Measurements from ENCODE around the gene RPL10. TPM values are rescaled to one million over a fixed set of nuclear protein-coding genes. Genes with fewer than 3 reads are reported as not detected.

Gene RPL10
- total and polyA plus RNA-seq, 2 donors (not counting 3 experiments of a cell fraction or from before 2014, with no cell fraction given): 2,493 to 7,586 TPM

- Histone ChIP-seq H3K36me3 (ENCODE audit: control insufficient read depth in 2 of 2, extremely low read depth in 1 of 2, insufficient read depth in 2 of 2, low read length in 2 of 2) (peaks cover 15 to 16% of the 10 kb centered on the region in 2 experiments), H3K9me1 (replicated peaks; ENCODE audit: control insufficient read depth, extremely low read depth, insufficient read depth, low read length) (no peaks in the 10 kb centered on the region), H4K20me1 (replicated peaks; ENCODE audit: control insufficient read depth, extremely low read depth, insufficient read depth, low read length) (no peaks in the 10 kb centered on the region), H3K27ac (ENCODE audit: insufficient read depth, low read depth, low read length) (peak overlapping the region; percentile 87), H3K4me1 (ENCODE audit: control insufficient read depth, extremely low read depth, insufficient read depth, low read length) (peaks cover 8% of the 10 kb centered on the region), H3K27me3 (ENCODE audit: control insufficient read depth in 2 of 2, insufficient read depth in 2 of 2, low read length in 2 of 2) (no peaks in the 10 kb centered on the region), H3K9ac (replicated peaks; ENCODE audit: extremely low read depth, insufficient read depth, low read length) (peak overlapping the region; percentile 83), H3K4me2 (ENCODE audit: insufficient read depth, low read length) (peak overlapping the region; percentile 37), H3K4me3 (replicated peaks in 1 of 3; ENCODE audit: insufficient read depth in 1 of 3, low read depth in 1 of 3, low read length in 3 of 3) (peak overlapping the region; percentile 28 to 65 (median 62)), H2AFZ (ENCODE audit: low read depth, low read length) (no peak overlapping the region), H3K79me2 (ENCODE audit: control insufficient read depth, insufficient read depth, low read length) (peaks cover 20% of the 10 kb centered on the region), H3K9me3 (replicated peaks; ENCODE audit: control insufficient read depth, insufficient read depth, low read length) (no peaks in the 10 kb centered on the region)
- DNase-seq (ENCODE audit: low read depth, low spot score) (peak; percentile 61), FAIRE-seq (peak; percentile 54)
- dilution Hi-C loops (cut with MboI; ENCODE audit: extremely low pct_ligation_motif_present, low sequenced_read_pairs) (no loop called here), intact Hi-C loops (cut with micrococcal nuclease) (no loop called here)
- TF ChIP-seq, protein P1, sequence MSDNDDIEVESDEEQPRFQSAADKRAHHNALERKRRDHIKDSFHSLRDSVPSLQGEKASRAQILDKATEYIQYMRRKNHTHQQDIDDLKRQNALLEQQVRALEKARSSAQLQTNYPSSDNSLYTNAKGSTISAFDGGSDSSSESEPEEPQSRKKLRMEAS (IDR thresholded peaks at IDR 0.05; ENCODE audit: insufficient read depth, insufficient read length): no peak
- TF ChIP-seq FOS (IDR thresholded peaks at IDR 0.05; ENCODE audit: borderline replicate concordance, insufficient read depth, low read length): no peak
- TF ChIP-seq JUN (IDR thresholded peaks at IDR 0.05; ENCODE audit: borderline replicate concordance, insufficient read depth, insufficient read length, low read depth): no peak
- no peak for TF ChIP-seq GATA2 (IDR thresholded peaks at IDR 0.05; ENCODE audit: insufficient read depth, insufficient read length, low read depth, low read length)
- no peak for TF ChIP-seq POLR2A (IDR thresholded peaks at IDR 0.05; ENCODE audit: low read depth, low read length)
- TF ChIP-seq EZH2 (IDR thresholded peaks at IDR 0.05; ENCODE audit: borderline replicate concordance, low read depth, low read length, severe bottlenecking): no peak
- no peak for TF ChIP-seq MYC (IDR thresholded peaks at IDR 0.05; ENCODE audit: low read depth, low read length)
- TF ChIP-seq POLR2AphosphoS5 (IDR thresholded peaks at IDR 0.05; ENCODE audit: insufficient read depth, low read depth, low read length): no peak
- TF ChIP-seq, protein P2, sequence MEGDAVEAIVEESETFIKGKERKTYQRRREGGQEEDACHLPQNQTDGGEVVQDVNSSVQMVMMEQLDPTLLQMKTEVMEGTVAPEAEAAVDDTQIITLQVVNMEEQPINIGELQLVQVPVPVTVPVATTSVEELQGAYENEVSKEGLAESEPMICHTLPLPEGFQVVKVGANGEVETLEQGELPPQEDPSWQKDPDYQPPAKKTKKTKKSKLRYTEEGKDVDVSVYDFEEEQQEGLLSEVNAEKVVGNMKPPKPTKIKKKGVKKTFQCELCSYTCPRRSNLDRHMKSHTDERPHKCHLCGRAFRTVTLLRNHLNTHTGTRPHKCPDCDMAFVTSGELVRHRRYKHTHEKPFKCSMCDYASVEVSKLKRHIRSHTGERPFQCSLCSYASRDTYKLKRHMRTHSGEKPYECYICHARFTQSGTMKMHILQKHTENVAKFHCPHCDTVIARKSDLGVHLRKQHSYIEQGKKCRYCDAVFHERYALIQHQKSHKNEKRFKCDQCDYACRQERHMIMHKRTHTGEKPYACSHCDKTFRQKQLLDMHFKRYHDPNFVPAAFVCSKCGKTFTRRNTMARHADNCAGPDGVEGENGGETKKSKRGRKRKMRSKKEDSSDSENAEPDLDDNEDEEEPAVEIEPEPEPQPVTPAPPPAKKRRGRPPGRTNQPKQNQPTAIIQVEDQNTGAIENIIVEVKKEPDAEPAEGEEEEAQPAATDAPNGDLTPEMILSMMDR (IDR thresholded peaks at IDR 0.05; ENCODE audit: extremely low read depth in 1 of 2, insufficient read depth in 1 of 2, low read depth in 1 of 2, low read length in 2 of 2): no peak
- POLR2A ChIA-PET: interaction anchor here (0.6 to 1.4 kb wide), 5 partner anchors 18 to 61 kb away, joined by 3 to 7 read pairs (median 4); partner anchors contain the start of gene EMD
- TSS peak; percentile 66 for BruUV-seq (replicated peaks)
- CTCF ChIA-PET: interaction anchor here (1.2 to 2.1 kb wide), 3 partner anchors 12 to 30 kb away, joined by 4 to 6 read pairs (median 5); partner anchors contain the start of gene DNASE1L1
These were observed 947 bp upstream of the RPL10 start for GRCh38 chrX:154396973-154397887.

All from endothelial cell of umbilical vein (primary cell).